Bone marrow (tissue), 2 donors: ENCODE data around the gene MATR3.
"Not testable (repeated sequence)": the region's sequence is repeated elsewhere in the genome, so short reads cannot be mapped to it uniquely, and the experiment has no call there.

Experiments used
- DNase-seq, 2 donors: peaks; one replicate each; lab custom pipeline; 2025; lab: John Stamatoyannopoulos, UW

MATR3 gene, protein sequence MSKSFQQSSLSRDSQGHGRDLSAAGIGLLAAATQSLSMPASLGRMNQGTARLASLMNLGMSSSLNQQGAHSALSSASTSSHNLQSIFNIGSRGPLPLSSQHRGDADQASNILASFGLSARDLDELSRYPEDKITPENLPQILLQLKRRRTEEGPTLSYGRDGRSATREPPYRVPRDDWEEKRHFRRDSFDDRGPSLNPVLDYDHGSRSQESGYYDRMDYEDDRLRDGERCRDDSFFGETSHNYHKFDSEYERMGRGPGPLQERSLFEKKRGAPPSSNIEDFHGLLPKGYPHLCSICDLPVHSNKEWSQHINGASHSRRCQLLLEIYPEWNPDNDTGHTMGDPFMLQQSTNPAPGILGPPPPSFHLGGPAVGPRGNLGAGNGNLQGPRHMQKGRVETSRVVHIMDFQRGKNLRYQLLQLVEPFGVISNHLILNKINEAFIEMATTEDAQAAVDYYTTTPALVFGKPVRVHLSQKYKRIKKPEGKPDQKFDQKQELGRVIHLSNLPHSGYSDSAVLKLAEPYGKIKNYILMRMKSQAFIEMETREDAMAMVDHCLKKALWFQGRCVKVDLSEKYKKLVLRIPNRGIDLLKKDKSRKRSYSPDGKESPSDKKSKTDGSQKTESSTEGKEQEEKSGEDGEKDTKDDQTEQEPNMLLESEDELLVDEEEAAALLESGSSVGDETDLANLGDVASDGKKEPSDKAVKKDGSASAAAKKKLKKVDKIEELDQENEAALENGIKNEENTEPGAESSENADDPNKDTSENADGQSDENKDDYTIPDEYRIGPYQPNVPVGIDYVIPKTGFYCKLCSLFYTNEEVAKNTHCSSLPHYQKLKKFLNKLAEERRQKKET

DNA sequence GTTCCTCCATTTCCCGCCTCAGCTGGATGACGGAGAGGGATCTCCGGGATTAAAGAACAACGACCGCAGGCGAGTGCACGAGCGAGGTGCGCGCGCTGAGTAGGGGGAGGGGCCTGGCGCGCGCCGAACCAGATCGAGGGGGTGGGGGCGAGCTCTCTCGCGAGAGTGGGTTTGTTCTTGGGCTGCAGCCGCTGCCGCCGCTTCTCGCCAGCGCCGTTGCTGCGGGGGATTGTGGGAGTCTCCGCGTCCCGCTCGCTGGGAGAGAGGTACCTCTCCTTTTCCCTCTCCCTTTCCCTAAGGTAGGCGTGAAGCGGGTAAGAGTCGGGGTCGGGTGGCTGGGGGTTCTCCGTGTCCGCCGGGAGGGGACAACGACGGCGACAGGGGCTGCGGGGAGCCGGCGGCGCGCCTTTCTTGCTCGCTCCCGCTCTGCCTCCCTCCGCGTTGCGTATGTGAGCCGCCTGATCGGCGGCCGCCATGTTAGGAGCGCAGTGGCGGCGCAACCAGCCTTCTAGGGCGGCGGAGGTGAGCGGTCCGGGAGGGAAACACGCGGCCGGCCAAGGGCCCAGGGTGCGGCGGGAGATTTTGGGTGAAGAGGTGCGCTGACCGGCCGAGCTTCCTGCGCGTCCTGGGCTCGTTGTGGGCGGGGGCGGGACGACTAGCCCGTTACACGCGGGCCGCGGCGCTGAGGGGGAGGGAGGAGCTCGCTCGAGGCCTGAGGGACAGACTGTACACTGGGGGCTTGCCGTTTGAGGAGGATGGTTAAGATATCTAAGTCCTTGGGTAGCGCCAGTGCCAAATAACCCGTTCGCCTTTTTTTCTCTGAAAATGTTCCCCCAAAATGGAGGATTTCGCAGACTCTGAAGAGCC is at the start of gene MATR3:
MATR3 (plus strand) TSS at position 234 of the 867 bp plus-strand sequence. CDS start 13,676 bp downstream, outside the sequence.
- peak; percentile 89 to 94 for DNase-seq

DNA sequence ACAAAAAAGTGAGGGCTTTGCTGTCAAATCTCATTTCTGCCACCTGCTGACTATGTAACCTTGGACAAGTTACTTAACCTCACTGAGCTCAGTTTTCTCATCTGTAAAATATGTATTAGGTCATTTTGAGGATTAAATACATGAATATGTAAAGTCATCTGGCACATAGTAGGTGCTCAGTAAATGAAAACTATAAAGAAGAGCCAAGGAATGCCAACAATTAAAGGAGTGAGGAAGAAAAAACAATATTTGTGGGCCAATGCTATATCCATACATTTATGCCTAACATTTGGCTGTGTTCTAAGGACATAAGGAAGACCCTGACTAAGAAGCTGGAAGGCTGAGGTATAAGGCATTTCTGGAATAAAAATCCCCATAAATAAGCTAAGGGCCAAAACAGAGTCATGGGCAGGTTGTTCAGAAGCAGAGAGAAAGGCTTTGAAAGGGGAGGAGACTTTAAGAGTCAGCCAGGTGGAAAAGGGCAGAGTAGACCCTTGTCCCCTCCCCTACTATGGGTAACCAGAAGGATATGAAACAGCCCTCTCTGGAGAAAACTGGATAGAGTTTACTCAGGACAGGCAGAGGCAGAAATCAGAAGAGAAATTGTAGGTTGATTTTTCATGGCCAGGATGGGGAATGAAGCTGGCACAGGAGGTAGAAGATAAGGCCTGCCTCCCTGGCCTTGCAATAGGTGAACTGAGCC is 47.8 kb upstream of the MATR3 start:
- no peak for DNase-seq

DNA sequence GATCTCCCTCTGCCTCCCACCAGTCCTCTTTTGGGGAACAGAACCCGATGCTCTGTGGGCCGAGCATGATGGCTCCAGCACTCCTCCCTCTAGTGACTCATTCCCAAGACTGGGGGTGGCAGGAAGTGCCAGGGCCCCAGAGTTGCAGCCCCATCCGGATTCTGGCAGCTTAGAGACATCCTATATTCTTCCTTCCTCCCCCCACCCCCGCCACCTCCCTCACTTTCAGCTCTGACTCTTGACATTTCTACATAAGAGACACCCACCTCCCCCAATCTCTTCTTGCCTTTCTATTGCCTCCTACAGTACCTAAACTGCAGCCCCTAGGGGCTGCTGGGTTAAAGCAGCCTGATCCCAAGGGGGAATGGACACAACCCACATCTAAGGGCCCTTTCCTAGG is 47.1 kb upstream of the MATR3 start:
- peak; percentile 8 to 95 for DNase-seq

DNA sequence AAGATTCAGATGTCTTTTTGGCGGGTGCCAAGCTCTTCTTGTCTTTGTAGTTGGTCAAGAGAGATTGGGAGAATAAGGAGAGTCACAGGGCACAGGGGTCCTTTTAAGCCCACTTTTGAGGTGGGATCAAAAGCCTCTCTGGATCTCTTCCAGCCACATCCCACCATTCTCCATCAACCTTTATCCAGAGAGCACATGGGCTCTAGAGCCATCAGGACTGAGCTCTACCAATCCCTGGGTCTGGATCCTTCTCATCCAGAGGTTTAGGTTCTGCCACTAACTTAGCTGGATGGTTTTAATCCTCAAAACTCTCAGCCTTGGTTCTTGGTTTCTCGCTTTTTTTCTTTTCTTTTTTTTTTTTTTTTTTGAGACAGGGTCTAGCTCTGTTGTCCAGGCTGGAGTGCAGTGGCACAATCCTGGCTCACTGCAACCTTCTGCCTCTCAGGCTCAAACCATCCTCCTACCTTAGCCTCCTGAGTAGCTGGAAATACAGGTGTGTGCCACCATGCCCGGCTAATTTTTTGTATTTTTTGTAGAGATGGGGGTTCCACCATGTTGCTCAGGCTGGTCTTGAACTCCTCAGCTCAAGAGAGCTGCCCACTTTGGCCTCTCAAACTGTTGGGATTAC is 44.6 kb upstream of the MATR3 start:
- no peak for DNase-seq

DNA sequence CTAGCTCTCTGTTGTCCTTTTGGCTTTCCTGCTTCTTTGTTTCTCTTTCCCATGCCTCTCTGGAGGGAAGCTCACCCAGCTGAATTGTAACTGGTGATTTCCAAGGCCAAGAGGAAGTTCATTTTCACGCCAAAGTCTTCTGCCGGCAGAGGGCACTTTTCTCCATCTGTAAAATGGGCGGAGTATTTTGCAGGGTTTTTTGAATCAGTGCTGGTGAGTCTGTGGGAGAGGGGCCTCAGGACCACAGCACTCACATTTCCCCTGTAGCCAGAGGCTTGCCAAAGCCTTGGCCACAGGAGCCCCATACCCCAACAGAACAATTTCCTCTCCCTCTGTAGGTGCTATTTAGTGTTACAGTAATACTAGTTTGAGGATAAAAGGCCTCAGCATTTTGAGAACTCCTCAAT is 42.3 kb upstream of the MATR3 start:
- no peak for DNase-seq

DNA sequence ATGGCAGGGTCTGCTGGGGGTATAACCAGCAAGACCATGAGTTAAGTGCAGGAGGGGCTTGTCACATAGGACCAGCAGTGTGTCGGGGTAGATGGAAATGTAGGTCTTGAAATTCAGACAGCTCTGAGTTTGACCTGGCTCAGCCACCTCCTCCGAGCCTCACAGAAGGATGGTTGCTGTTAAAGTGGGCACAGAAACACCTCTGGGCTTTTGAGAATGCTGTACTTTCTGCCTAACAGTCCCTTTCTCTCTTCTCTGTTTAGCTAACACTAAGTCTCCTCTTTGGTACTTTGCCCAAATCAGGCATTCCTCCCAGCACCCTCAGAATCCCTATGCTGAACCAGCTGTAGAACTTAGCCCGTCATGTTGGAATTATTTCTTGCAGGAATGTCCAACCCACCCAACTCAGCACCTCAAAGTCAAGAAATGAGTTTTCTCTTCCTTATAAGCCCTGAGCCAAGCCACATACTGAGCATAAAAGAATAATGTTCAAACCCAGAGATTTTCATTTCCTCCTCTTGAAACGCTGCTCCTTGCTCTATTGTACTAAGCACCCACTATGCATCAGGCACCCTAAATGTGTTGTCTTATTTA is 41.7 kb upstream of the MATR3 start:
- no peak for DNase-seq

DNA sequence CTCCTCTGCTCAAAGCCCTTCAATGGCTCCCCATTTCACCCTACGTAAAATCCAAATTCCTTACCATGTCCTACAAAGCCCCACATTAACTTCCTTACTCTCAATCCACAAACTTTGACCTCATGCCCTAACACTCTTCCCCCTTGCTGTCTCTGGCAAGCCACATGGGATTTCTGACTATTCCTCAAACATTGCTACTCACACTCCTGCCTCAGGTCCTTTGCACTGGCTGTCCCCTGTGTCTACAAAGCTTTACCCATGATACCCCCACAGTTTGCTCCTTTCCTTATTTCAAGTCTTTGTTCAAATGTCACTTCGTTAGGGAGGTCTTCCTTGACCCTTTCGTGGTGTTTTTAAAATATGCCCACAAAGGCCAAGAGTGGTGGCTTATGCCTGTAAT is 40.4 kb upstream of the MATR3 start:
- no peak for DNase-seq

DNA sequence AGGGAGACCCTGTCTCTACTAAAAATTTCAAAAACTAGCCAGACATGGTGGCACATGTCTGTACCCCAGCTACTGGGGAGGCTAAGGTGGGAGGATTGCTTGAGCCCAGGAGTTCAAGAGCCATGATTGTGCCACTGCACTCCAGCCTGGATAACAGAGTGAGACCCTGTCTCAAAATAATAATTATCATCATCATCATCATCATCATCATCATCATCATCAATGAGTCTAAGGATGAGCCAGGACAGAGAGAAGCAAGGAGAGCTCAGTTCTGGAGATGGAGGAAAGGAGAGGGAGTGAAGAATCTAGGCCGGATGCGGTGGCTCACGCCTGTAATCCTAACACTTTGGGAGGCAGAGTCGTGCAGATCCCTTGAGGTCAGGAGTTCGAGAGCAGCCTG is 36.7 kb upstream of the MATR3 start:
- DNase-seq: no peak

DNA sequence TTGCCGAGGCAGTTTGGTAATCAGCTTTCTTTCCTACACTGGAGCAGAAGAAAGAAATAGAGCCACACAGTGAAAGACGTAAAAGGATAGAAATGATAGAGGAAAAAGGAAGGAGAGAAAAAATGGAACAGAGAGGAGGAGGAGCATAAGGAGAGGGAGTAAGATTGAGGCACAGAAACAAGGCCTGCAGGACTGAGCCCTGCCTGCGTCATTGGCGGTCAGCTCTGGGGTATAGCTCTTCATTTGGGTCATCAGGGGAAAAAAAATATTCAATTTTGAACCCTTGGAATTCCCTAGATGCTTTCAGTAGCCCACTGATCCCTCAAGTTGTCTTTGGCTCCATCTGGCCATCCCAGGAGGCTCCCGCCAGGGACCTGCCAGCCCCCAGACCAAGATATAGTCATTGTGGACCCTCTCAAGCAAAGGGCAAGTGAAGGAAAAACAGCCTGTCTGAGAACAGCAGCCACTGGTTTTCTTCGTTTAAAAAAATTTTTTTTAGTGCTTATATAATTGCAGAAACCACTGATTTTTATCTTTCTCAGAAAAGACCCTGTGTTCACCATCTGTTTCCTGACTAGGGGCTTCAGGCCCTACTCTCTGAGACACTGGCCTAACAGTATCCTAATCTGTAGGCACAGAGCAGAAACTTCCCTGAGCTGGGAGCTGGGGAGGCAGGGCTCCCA is 31.3 kb upstream of the MATR3 start:
- DNase-seq: peak in 1 of 2 donors; percentile 94

DNA sequence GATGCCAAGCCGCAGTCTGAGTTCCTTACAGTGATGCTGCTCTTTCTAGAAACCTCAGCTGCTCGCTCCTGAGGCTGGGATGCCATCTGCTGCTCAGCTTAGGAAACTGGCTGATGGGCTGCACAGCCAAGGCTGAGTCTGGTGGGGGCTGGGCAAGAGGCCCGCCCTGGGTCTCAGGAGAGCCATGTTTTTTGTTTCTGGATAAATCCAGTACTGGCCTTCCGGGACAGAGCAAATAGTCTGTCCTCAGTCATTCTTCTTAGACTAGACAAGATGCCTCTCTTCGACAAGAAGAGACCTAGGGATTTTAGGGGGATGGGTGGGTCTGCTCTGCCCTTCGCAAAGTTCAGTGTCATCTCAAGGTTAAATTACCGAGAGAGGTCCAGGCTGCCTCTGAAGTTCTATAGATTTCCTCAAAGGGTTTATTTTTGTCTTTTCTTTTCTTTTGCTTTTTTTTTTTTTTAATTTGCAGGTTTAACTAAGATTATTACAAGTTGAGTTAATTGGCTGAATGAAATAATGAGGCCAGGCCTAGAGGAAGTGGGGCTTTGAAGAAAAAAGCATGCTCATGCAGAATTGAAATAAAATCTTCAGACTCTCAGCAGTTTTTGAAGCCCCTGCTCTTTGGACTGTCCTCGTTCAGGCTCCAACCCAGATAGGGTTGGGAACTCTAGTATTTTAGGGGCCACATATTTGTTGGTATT is 30.6 kb upstream of the MATR3 start:
- DNase-seq: peak in 1 of 2 donors; percentile 12

DNA sequence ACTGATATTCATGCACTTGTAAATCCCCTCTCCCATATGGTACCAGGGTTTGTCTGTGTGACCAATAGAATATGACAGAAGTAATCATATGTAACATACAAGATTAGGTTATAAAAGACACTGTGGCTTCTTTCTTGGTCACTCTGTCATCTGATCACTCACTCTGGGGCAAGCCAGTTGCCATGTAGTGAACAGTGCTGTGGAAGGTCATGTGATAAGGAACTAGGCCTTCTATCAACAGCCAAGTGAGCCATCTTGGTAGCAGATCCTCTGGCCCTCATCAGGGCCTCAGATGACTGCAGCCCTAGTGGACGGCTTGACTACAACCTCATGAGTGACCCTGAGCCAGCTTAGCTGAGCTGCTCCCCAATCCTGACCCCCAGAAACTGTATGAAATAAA is 30.0 kb upstream of the MATR3 start:
- no peak for DNase-seq

DNA sequence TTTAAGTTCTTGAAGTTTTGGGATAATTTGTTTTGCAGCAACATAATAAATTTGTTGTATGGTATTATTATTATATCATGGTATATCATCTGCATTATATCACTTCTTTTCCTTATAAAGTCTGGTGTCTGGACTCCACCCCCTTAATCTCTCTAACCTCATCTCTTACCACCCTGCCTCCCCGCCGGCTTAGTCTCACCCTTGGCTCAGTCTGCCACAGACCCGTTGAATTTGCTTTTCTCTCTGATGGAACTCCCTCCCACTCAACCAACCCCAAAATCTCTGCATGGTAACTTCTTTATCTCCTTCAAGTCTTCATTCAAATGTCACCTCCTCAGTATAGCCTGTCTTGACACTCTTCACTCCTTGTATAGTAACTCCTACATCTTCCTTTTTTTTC is 29.6 kb upstream of the MATR3 start:
- DNase-seq: no peak

DNA sequence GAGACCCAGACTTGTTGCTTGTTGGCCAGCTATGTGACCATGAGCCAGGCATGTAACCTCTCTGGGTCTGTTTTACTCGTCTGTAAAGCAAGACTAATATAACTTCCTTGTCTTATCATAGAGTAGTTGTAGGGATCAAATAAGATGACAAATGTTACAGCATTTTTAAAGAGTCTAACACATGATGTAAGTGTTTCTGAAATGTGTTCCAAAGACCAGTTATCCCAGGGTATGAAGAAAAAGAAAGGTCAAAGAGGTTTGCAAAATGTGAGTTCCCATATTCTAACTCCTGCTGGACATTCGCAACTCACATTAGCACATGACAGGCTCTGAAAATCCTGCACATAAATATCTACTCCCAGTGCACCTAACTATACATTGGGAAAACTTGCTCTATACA is 28.5 kb upstream of the MATR3 start:
- DNase-seq: no peak

DNA sequence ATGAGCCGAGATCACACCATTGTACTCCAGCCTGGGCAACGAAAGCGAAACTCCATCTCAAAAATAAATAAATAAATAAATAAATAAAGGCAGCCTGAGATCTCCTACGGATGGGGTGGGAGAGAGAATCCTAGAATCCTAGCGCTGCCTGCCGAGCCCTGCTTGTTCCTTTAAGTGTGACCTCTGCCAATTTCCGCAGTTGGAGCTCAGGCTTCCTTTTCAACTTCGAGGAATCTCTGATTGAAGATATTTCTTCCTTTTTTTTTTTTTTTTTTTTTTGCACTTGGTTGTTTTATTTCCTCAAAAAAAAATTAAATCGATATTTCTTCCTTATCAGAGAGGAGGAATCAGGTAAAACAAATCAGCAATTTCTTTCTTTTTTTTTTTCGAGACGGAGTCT is 27.3 kb upstream of the MATR3 start:
- no peak for DNase-seq

DNA sequence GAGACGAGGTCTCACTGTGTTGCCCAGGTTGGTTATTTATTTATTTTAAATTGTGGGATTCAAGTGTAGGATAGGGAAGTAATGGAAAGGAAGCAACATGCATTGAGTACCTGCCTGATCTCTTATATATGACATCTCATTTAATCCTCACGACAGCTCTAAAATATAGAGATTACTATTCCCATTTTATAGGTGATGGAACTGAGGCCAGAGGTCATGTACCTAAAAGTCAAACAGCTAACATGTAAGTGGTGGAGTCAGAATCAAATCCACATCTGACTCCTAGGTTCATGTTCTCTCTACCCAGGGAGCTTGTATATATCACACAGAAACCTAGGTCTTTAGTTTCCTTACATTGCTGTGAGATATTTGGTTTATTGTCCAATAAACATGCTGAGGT is 26.1 kb upstream of the MATR3 start:
- no peak for DNase-seq

DNA sequence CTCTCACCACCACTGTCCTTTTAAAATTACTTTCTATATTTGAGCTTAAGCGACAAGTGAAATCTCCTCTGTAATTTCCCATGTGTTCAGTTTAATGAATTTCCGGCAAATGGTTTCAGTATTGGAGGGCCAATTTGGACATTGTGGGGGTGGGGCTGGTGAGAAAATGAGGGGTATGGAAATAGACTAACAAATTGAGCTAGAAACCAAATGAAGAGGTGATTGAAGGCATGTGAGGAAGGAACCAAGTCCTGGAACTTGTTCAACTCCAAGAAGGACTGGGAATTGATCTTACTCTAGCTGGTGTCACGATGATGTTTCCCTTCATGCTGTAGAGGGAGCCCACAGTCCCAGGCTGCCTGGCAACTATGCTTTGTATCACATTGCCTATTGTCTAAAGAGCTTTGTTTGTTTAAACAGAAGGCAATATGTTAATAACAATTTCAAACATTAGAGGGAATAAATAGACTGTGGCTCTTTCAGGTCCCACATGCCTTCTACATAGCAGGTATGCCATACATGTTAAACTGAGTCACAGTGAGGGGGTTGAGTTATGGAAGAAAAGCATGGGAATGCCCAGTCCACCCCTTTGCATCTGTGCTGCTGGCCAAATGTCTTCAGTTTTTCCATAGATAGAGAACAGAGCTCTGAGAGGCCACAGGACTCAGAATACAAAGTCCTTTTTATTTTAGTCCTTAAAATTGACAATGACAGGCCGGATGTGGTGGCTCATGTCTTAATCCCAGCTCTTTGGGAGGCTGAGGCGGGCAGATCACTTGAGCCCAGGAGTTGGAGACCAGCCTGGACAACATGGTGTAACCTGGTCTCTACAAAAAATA is 25.0 kb upstream of the MATR3 start:
- no peak for DNase-seq

DNA sequence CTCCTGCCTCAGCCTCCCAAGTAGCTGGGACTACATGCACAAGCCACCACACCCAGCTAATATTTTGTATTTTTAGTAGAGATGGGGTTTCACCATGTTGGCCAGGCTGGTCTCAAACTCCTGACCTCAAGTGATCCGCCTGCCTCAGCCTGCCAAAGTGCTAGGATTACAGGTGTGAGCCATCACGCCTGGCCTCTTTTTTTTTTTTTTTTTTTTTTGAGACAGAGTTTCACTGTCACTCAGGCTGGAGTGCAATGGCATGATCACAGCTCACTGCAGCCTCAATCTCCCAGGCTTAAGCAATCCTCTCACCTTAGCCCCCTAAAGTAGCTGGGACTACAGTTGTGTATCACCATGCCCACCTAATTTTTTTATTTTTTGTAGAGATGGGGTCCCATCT is 22.8 kb upstream of the MATR3 start:
- not testable (repeated sequence) for DNase-seq

DNA sequence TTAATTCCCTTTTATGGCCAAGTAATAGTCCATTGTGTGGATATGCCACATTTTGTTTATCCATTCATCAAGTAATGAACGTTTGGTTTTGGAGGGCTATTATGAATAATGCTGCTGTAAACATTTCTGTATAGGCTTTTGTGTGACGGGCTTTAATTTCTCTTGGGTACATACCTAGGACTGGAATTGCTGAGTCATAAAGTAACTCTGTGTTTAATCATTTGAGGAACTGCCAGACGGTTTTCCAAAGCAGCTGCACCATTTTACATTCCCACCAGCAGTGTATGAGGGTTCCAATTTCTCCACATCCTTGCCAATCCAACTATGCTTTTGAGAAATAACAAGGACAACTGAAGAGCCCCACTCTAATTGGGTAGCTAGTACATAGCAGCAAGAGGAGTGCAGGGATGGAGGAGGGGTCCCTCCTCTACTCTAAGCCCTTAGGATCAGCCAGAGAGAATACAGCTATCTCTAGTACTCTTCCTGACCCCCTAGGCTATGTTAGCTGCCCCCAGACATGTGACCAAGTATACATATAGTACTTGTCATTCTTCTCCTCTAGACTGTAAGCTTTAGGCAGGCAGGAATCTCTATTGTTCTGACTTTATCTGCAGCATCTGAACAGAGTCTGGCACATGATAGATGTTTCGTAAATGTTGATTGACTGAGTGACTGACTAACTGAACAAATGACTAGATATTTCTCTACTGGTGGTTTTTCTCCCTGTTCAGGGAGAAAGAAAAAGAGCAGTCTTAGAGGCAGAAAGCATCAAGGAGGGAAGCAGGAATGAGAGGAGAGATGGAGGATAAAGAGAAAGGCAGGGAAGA is 22.1 kb upstream of the MATR3 start:
- peak in 1 of 2 donors; percentile 79 for DNase-seq
